Natural killer cell (primary cell): ENCODE data around the gene SCARB1. TPM values are rescaled to one million over a fixed set of nuclear protein-coding genes. Genes with fewer than 3 reads are reported as not detected.
A peak's percentile ranks its signal among the peaks of the same experiment; 100 is the strongest.

ENCODE experiments used
- ATAC-seq, 3 donors: fragments of 150-1000 bp in 2 of 3; fragments of 200-7000 bp in 1 of 3; cut with Tn5 transposase; 1 replicate in 1 of 3; 2 replicates in 2 of 3; pipeline ENCODE4 v1.10.0; 2021; ENCODE audit warnings: mild to moderate bottlenecking in 2 of 3, moderate library complexity in 2 of 3
- DNase-seq, 2 donors: peaks; one replicate each; pipeline versions ENCODE4 v3.0.0 to v3.0.0-alpha.2; 2013 to 2021; ENCODE audit warnings: mixed read lengths in 1 of 2
- H3K27ac ChIP-seq: one replicate; pipeline ENCODE4 v1.5.1; 2013; ENCODE audit warnings: mild to moderate bottlenecking, low read length
- H3K27me3 ChIP-seq: one replicate; pipeline ENCODE4 v1.6.1; 2013; ENCODE audit warnings: low read length; ENCODE audit not compliant: control insufficient read depth, insufficient read depth
- H3K36me3 ChIP-seq: one replicate; pipeline ENCODE4 v1.6.1; 2013; ENCODE audit warnings: low read length; ENCODE audit not compliant: control insufficient read depth, insufficient read depth
- H3K4me1 ChIP-seq: one replicate; pipeline ENCODE4 v1.6.1; 2013; ENCODE audit warnings: low read length; ENCODE audit not compliant: control insufficient read depth, insufficient read depth
- H3K4me3 ChIP-seq: one replicate; pipeline ENCODE4 v1.5.1; 2013; ENCODE audit warnings: low read length
- H3K9me3 ChIP-seq: one replicate; pipeline ENCODE4 v1.6.1; 2013; ENCODE audit warnings: low read length; ENCODE audit not compliant: control insufficient read depth, insufficient read depth
- H3K27ac Mint-ChIP-seq, 2 donors: one replicate each; pipeline ENCODE4 v1.8.0; 2022; ENCODE audit warnings: mild to moderate bottlenecking in 2 of 2, mixed read lengths in 2 of 2, moderate library complexity in 1 of 2
- H3K27me3 Mint-ChIP-seq, 2 donors: one replicate each; pipeline ENCODE4 v1.8.0; 2022; ENCODE audit warnings: low read depth in 2 of 2, mixed read lengths in 2 of 2
- H3K36me3 Mint-ChIP-seq: one replicate; pipeline ENCODE4 v1.8.0; 2022; ENCODE audit warnings: mixed read lengths
- H3K4me1 Mint-ChIP-seq, 2 donors: one replicate each; pipeline ENCODE4 v1.8.0; 2022; ENCODE audit warnings: mixed read lengths in 2 of 2
- H3K4me3 Mint-ChIP-seq: one replicate; pipeline ENCODE4 v1.8.0; 2022; ENCODE audit warnings: mild to moderate bottlenecking, moderate library complexity, mixed read lengths
- H3K9me3 Mint-ChIP-seq, 2 donors: one replicate each; pipeline ENCODE4 v1.8.0; 2022; ENCODE audit warnings: mixed read lengths in 2 of 2
- CTCF ChIP-seq: fragments of 200-600 bp; IDR thresholded peaks from one replicate; pipeline ENCODE4 v1.8.0; 2022; ENCODE audit warnings: antibody characterized with exemption
- WGBS: methylation state at CpG from one replicate; pipeline ENCODE4 v1.1.7; 2013; ENCODE audit warnings: missing lambda C conversion rate; ENCODE audit not compliant: insufficient coverage; 5-methylcytosine and 5-hydroxymethylcytosine counted together
- intact Hi-C: fragments of 100-400 bp; cut with micrococcal nuclease; formaldehyde crosslinking; loops from one replicate; pipeline ENCODE4 v1.14.2; 2022
- total RNA-seq, 4 donors: library from RNA; stranded (reverse); fragments of 120-200 nt in 1 of 4; gene quantifications; one replicate each; pipeline versions ENCODE4 v1.2.3 to v1.2.4, GENCODE V29; 2013 to 2022

SCARB1 gene
- total RNA-seq, 3 donors from 2014 or later (not counting 1 experiment from before 2014, with no cell fraction given) = 1.1 to 2.7 (median 1.3) TPM

- H3K36me3 Mint-ChIP-seq = peaks cover 7% of the 10 kb centered on the region
- H3K27ac ChIP-seq = no peak overlapping the region
- no peaks in the 10 kb centered on the region for H3K9me3 Mint-ChIP-seq
- no peak for TF ChIP-seq CTCF
- WGBS = 73% methylated on average over 5 of the region's 5 CpGs
- no peaks in the 10 kb centered on the region for H3K36me3 ChIP-seq
- H3K27me3 Mint-ChIP-seq = peaks cover 0 to 3% of the 10 kb centered on the region in 2 donors
- no peak overlapping the region for H3K4me3 Mint-ChIP-seq
- no peak for ATAC-seq
- intact Hi-C loops = no loop called here
- H3K9me3 ChIP-seq = no peaks in the 10 kb centered on the region
- no peak overlapping the region for H3K4me3 ChIP-seq
- H3K4me1 Mint-ChIP-seq = peaks cover 13 to 21% of the 10 kb centered on the region in 2 donors
- H3K4me1 ChIP-seq = peaks cover 10% of the 10 kb centered on the region
- no peak for DNase-seq
- no peak overlapping the region for H3K27ac Mint-ChIP-seq
- no peaks in the 10 kb centered on the region for H3K27me3 ChIP-seq
These were observed 35.2 kb upstream of the SCARB1 start for GRCh38 chr12:124898923-124899294.

DNA sequence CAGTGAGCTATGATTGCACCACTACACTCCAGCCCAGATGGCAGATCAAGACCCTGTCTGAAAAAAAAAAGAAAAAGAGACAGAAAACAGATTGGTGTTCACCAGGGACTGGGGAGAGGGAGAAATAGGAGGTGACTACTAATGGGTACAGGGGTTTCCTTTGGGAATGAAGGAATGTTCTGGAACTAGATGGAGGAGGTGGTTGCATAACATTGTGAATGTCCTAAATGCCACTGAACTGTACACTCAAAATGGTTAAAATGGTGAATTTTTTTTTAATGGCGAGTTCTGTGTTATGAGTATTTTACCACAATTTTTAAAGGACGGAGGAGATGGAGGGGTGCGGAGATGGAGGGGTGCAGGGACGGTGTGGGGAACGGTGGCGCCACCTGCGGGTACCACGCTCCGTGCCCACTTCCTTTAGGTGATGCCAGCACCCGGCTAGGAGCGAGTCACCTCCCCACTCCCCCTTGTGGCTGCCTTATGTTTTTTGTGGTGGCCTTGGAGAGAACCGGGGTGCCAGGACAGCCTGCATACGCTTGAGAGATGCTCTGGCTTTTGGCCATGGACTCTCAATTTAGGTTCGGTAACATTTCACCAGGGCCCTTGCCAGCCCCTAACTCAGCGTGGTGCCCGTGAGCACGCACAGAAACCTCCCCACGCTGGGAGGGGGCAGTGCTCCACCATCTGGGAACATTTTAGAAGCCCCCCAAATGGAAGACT is 34.7 kb upstream of the SCARB1 start:
- Mint-ChIP-seq H3K4me1 (peaks cover 13 to 21% of the 10 kb centered on the region in 2 donors), H3K9me3 (no peaks in the 10 kb centered on the region), H3K4me3 (peak overlapping the region; percentile 9), H3K27ac (peak overlapping the region in 1 of 2 donors; percentile 11), H3K27me3 (peaks cover 0 to 3% of the 10 kb centered on the region in 2 donors), H3K36me3 (peaks cover 7% of the 10 kb centered on the region)
- Histone ChIP-seq H3K4me3 (no peak overlapping the region), H3K9me3 (no peaks in the 10 kb centered on the region), H3K27me3 (no peaks in the 10 kb centered on the region), H3K36me3 (no peaks in the 10 kb centered on the region), H3K4me1 (peaks cover 10% of the 10 kb centered on the region), H3K27ac (no peak overlapping the region)
- ATAC-seq = peak; percentile 77 to 84 (median 82)
- intact Hi-C loops = no loop called here
- TF ChIP-seq CTCF = no peak
- WGBS = 5% methylated on average over 18 of the region's 18 CpGs
- DNase-seq = peak in 1 of 2 donors; percentile 89

- peaks cover 10% of the 10 kb centered on the region for H3K4me1 ChIP-seq
- Mint-ChIP-seq H3K9me3 (no peaks in the 10 kb centered on the region), H3K4me3 (no peak overlapping the region), H3K4me1 (peaks cover 13 to 21% of the 10 kb centered on the region in 2 donors), H3K27me3 (peaks cover 0 to 3% of the 10 kb centered on the region in 2 donors), H3K36me3 (peaks cover 7% of the 10 kb centered on the region), H3K27ac (no peak overlapping the region)
- no peak overlapping the region for H3K4me3 ChIP-seq
- no peak for DNase-seq
- intact Hi-C loops = no loop called here
- WGBS = 94% methylated on average over 5 of the region's 5 CpGs
- no peaks in the 10 kb centered on the region for H3K9me3 ChIP-seq
- no peaks in the 10 kb centered on the region for H3K27me3 ChIP-seq
- no peak overlapping the region for H3K27ac ChIP-seq
- TF ChIP-seq CTCF = no peak
- ATAC-seq = no peak
- H3K36me3 ChIP-seq = no peaks in the 10 kb centered on the region
These were observed 32.8 kb upstream of the SCARB1 start for GRCh38 chr12:124896461-124896860.
